H7 (cell line): ENCODE data around the gene FAM72D. TPM values are rescaled to one million over a fixed set of nuclear protein-coding genes. Genes with fewer than 3 reads are reported as not detected.
"Not testable (repeated sequence)": the region's sequence is repeated elsewhere in the genome, so short reads cannot be mapped to it uniquely, and the experiment has no call there.

ENCODE experiments used
- DNase-seq: peaks from one replicate; pipeline ENCODE4 v3.0.0; 2012
- H3K27me3 ChIP-seq: 2 replicates; pipeline ENCODE4 v1.6.0; 2011; ENCODE audit warnings: mild to moderate bottlenecking, low read length; ENCODE audit not compliant: control insufficient read depth, insufficient read depth
- H3K36me3 ChIP-seq: replicated peaks from 2 replicates; pipeline ENCODE4 v1.5.1; 2011; ENCODE audit warnings: low read length; ENCODE audit not compliant: control insufficient read depth, insufficient read depth
- H3K4me3 ChIP-seq: 2 replicates; pipeline ENCODE4 v1.5.1; 2011; ENCODE audit warnings: low read depth, mild to moderate bottlenecking, control low read depth, low read length, moderate library complexity; ENCODE audit not compliant: insufficient read depth
- total RNA-seq: library from RNA; depleted of rRNA; stranded (reverse); fragments of >200 nt; shearing (Covaris generic); gene quantifications from 2 replicates; pipeline ENCODE4 v1.2.3, GENCODE V29; 2014

FAM72D gene
- total RNA-seq, 1 experiment from 2014 or later, result 13.6 TPM

DNA sequence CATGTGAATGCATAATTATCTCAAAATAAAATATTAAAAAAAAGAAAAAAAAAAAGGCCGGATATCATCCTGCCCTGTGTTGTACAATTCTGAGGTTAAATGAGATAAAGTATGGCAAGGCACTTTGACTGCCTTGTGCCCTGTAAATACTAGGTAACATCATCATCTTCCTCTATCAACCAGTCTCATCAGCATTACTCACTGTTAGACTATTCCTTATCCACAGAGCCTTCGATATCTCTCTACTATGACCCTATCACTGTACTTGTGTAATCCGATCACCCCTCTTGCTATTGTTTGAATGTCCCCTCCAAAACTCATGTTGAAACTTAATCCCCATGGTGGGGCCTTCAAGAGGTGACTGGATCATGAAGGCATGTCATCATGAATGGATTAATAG lies 18.9 kb upstream of the FAM72D start:
- H3K27me3 ChIP-seq, H3K36me3 ChIP-seq, DNase-seq, H3K4me3 ChIP-seq: not testable (repeated sequence)

DNA sequence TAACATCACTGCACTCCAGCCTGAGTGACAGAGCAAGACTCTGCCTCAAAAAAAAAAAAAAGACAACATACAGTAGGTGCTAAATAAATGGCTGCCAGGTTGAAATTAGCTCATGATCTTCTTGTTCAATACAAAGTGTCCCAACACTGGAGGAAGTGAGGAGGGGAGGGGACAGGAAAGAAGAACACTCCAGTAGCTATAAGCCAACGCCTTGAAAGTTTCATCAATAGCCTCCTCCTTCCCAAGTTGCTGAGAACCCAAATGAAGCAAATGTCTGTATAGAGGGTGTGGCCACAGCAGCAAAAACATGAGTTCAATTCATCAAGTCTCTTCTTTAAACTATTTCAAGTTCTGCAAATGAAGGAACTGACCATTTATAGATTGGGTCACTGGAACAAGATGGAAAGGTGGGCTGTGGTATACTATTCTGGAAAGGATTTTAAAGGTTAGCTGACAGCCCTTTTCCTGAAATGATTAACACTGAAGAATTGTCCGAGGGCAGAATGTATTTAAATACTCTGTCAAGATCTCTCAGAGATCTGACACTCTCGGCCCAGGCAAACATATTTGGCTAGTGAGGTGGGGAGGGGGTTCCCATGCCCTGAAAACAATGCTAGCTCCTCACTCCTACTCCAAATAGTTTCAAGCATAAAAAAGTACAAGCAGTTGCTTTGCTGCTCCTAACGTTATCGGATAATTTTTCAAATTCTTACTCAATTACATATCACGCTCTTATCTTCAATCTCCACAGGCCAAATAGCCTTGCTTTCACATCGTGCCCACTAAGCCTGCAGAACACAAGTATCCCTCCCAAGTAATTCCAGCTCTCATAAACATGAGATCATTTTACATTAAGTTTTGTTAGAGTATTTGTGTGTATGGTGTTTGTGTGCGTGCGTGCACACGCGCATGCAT lies 17.6 kb upstream of the FAM72D start:
- not testable (repeated sequence) for DNase-seq, H3K27me3 ChIP-seq, H3K36me3 ChIP-seq, H3K4me3 ChIP-seq

DNA sequence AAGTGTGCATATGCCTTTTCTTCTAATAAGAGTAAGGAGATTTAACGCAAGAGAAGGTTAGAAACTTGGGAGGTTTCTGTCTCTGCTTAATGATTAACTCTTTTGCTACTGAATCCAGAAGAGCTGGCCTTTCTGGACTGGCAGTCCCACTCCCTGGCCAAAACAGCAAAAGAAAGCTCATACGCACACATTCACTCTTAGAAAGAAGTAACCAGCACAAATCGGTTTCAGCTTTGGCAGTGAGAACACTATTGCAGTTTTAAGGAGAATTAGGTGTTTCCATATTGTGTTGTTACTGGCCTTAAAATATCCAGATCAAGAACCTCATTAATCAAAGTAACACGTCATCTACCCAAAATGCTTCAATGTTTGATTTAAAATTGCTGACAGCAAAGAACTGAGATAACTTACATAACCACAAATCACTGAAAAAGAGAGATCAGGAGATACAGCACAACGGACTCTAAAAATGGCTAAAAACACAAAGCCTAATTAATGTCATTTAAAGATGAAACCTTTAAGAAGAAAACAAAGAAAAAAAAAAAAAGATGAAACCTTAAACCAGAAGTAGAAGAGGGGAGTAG lies 16.9 kb upstream of the FAM72D start:
- not testable (repeated sequence) for DNase-seq, H3K4me3 ChIP-seq, H3K27me3 ChIP-seq, H3K36me3 ChIP-seq

DNA sequence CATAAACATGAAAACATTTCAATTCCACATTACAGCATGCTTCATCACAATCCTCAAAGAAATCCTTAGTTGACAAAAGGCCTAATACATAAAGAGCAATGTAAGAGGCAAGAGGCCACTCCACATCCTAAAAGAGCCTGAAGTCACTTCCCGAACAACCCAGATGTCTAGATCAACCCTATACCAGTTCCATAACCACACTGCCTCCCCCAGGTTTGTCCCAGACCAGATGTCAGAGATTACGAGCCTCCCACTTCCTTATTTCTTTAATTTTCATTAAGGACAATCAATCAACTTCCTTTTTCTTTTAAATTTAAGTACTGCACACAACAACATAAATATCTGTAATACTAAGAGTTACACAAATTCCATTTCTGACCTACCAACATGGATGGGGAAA lies 16.0 kb upstream of the FAM72D start:
- DNase-seq, H3K27me3 ChIP-seq, H3K36me3 ChIP-seq, H3K4me3 ChIP-seq: not testable (repeated sequence)

DNA sequence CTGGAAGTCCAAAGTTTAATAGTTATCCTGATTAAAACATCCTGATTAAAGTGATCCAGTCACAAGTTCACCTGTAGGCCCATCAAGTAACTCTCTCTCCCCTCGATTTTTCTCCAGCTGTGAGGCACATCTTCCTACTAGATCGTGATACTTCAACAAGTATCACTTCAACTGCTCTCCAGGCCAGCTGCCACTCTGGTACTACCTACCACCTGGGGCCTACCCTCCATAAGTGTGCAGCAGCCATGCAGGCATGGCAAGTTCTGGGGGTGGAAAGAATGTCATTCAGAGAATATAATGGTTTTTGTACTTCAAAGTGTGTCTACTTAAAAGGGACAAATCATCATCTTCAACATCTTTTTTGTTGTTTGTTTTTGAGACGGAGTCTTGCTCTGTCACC lies 15.6 kb upstream of the FAM72D start:
- not testable (repeated sequence) for H3K36me3 ChIP-seq, H3K4me3 ChIP-seq, DNase-seq, H3K27me3 ChIP-seq

DNA sequence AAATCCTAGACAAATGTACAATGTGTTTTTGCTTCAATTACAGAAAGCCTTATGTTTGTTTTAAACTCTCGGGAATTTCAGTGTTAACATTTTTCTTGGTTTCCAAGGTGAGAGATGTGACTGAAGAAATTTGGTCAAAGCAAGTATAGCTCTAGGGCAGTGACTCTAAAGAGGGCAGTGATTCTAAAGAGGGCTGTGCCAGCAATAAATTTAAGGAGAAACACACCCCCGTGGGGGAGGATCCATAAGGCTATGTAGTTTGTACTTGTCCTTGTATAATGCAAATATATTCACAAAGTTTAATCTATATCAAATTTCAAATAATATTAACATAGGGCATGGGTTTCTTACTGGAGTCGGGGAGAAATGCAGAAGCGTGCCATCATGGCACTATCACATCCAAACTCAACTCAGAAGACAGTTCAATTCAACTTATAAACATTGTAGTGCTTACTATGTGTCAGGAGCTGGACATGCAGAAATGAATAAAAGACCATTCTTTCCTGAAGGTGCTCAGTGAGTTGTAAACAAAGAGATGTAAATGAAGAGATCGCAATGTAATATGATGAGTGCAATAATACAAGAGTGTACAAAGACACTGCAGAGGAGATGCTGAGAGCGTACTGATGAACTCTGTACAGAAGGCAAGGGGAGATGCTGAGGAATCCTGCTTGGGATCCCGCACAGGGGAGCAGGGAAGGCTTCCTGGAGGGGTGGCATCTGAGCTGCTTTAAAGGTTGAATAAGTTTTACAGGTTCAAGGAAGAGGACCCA lies 13.1 kb upstream of the FAM72D start:
- not testable (repeated sequence) for H3K4me3 ChIP-seq, DNase-seq, H3K27me3 ChIP-seq, H3K36me3 ChIP-seq

DNA sequence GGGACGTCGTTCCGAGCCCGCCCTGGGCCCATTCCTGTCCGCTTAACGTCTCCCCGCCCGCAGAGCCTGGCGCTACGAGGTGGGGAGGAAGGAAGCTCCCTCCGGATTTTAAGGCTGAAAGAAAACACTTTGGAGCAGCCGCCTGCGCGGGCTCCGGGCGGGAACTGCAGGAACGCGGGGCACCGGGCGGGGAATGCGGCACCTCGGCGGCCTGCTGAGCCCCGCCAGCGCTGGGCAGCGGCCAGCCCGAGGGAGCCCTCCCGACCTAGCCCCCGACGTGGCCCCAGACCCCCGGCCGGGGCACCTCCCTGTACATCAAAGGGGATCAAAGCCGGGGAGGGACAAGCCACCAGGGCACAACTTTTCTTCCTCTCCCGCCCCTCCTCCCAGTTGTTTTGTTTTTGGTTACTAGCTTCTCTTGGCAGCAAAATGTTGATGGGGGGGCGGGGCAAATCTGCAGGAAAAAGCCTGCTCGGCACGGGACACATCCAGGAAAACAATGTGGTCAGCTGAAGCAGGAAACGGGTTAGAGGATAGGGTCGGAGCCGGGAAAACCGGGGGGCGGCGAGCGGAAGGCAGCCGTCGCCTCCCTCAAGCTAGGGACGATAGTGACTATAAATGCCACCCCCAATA lies 2.1 kb upstream of the FAM72D start:
- DNase-seq, H3K36me3 ChIP-seq, H3K27me3 ChIP-seq: not testable (repeated sequence)
- H3K4me3 ChIP-seq, result peak overlapping the region; percentile 36

DNA sequence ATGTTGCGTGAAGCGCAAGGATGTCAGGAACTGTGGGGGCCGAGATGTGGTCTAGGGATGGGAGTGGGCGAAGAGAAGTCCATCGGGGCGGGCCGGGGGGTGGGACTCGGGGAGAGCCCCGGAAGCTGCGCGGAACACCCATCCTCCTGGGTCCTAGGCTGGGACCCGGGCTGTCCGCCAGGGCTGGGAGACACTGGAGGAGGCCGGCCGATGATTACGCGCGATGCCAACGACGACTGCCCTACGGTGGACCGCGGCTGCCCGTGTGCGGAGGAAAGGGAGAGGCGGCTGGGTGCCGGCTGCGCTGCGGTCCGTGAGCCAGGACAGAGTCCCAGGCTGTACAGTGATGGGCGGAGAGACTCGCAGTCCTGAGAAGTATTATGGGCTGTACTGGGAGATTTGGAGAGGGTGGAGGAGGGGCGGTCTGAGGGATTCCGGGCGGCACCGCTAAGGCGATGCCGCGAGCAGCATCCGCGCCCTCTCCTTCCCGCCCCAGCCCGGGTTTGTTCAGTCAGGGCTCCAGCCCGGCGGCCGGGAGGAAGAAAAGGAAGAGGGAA lies 1.0 kb upstream of the FAM72D start:
- not testable (repeated sequence) for H3K27me3 ChIP-seq, H3K36me3 ChIP-seq, DNase-seq
- peak overlapping the region; percentile 43 for H3K4me3 ChIP-seq

DNA sequence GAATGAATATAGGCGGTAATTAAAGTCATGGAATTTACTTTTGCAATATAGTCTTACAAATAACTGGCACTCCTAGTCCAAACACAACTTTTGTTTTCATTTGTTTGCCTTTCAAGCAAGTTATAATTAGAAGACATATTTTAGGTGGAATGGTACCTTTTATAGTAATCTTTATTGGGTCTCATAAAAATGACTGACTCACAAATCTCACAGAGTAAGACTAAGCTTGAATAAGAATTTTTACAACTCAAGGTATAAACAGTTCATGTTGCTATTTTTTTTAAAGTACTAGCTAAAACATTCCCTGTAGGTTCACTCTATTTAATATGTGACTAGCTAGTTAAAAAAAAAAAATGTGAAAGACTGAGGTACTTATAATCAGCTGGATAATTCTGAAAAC lies 6.0 kb downstream of the FAM72D start:
- H3K36me3 ChIP-seq, H3K4me3 ChIP-seq, DNase-seq, H3K27me3 ChIP-seq: not testable (repeated sequence)

DNA sequence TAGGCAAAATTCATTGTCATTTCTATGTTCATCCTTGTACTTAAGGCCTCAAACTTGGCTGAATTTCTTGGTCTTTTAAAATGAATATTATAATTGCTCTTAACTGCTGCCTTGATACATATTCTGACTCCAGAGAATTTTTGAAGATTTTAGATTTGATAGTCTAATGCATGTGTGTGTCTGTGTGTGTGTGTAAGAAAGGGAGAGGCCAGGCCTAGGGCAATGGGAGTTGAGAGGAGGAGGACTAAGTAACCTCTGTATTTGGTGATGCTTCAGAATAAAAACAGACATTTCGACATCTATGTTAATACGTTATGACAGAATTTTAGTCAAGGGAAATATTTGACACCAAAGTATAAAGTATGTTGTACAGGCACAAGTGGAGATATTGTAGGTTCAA lies 7.5 kb downstream of the FAM72D start:
- DNase-seq, H3K36me3 ChIP-seq, H3K27me3 ChIP-seq, H3K4me3 ChIP-seq: not testable (repeated sequence)

DNA sequence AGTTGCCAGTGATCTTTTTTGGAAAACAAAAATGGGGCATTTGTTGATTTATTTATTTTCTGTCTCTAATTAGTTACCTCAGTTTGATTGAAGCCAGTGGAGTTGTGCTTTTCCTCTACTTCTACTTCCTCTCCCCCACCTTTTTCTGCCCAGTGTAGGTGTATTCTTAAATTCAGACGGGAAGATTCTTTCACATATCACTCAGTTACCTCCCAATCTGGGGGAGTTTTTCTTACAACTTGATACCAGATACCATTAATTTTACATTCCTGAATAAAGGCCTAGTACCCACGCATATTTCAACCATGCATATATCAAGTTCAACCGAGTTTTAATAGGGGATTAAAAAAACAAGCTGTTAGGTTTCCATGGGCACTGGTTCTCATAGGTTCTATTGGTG lies 15.9 kb downstream of the FAM72D start:
- not testable (repeated sequence) for DNase-seq, H3K4me3 ChIP-seq, H3K27me3 ChIP-seq, H3K36me3 ChIP-seq

DNA sequence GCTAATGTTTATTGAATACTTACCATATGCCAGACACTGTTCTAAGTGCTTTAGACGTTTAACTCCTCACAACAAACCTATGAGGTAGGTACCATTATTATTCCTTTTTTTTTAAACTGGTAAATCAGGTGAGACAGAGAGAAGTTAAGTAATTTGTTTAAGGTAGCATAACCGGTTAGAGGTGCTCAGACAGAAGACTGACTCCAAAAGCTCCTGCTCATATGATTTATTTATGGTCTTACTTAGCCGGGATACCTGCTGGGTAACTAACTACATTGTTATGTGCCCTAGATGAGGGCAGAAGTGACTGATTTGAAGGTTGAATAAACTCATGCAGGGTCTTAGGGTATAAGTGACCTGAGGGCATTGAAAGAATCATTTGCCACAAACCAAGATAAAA lies 16.9 kb downstream of the FAM72D start:
- not testable (repeated sequence) for H3K36me3 ChIP-seq, H3K27me3 ChIP-seq, DNase-seq, H3K4me3 ChIP-seq

DNA sequence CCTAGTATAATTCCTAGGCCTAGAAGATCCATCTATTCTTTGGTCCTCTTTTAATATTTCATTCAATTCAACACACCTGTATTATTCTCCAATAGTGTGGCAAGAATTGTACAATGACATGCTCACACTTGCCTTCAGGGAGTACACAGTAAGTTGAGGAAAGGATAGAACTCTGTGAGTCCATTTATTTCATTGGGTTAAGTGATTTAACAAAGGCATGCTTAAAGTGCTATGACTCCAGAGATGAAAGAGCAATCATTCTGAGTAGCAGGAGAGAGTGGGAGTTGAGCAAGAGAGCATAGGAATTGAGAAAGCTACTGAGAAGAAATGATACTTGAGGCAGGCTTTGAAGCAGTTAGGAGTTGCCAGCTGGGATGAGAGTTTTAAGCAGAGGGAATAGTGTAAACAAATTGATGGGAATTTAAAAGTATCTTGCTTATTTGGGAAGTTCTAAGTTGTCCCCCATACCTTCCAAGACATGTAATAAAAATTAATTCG lies 18.8 kb downstream of the FAM72D start:
- H3K36me3 ChIP-seq, DNase-seq, H3K4me3 ChIP-seq, H3K27me3 ChIP-seq: not testable (repeated sequence)
